Mesendoderm (in vitro differentiated cells): ENCODE measurements around the gene OXER1.

Experiments used
- DNase-seq: peaks from one replicate; pipeline ENCODE4 v3.0.0; 2013
- H2AK5ac ChIP-seq: 2 replicates; pipeline ENCODE4 v1.6.1; 2013; ENCODE audit warnings: low read length, inconsistent platforms
- H2BK120ac ChIP-seq: 2 replicates; pipeline ENCODE4 v1.6.1; 2013; ENCODE audit warnings: low read depth, mild to moderate bottlenecking, low read length, moderate library complexity, mixed read lengths
- H2BK15ac ChIP-seq: replicated peaks from 2 replicates; pipeline ENCODE4 v1.6.1; 2013; ENCODE audit warnings: low read depth, mild to moderate bottlenecking, moderate library complexity
- H2BK5ac ChIP-seq: 2 replicates; pipeline ENCODE4 v1.6.1; 2013; ENCODE audit warnings: low read length, inconsistent platforms
- H3K18ac ChIP-seq: 2 replicates; pipeline ENCODE4 v1.6.1; 2013; ENCODE audit warnings: mild to moderate bottlenecking, low read length, mixed read lengths
- H3K23ac ChIP-seq: one replicate; pipeline ENCODE4 v1.6.1; 2013; ENCODE audit warnings: low read length
- H3K27ac ChIP-seq: 2 replicates; pipeline ENCODE4 v1.5.1; 2013; ENCODE audit warnings: low read depth, mild to moderate bottlenecking, inconsistent platforms, low read length, moderate library complexity
- H3K27me3 ChIP-seq: 2 replicates; pipeline ENCODE4 v1.6.1; 2013; ENCODE audit warnings: low read length, control low read depth, mild to moderate bottlenecking, inconsistent platforms; ENCODE audit not compliant: insufficient read depth, poor library complexity
- H3K36me3 ChIP-seq: 2 replicates; pipeline ENCODE4 v1.6.1; 2013; ENCODE audit warnings: low read length, inconsistent platforms; ENCODE audit not compliant: control insufficient read depth, insufficient read depth
- H3K4ac ChIP-seq: one replicate; pipeline ENCODE4 v1.6.1; 2013; ENCODE audit warnings: low read depth, mild to moderate bottlenecking, low read length, moderate library complexity
- H3K4me1 ChIP-seq: 2 replicates; pipeline ENCODE4 v1.6.1; 2013; ENCODE audit warnings: low read depth, low read length, inconsistent platforms; ENCODE audit not compliant: control insufficient read depth
- H3K4me2 ChIP-seq: 2 replicates; pipeline ENCODE4 v1.6.1; 2013; ENCODE audit warnings: low read length
- H3K4me3 ChIP-seq: 2 replicates; pipeline ENCODE4 v1.5.1; 2013; ENCODE audit warnings: mild to moderate bottlenecking, low read length
- H3K56ac ChIP-seq: one replicate; pipeline ENCODE4 v1.6.1; 2013; ENCODE audit warnings: low read length
- H3K79me1 ChIP-seq: 2 replicates; pipeline ENCODE4 v1.6.1; 2013; ENCODE audit warnings: low read length, inconsistent platforms
- H3K79me2 ChIP-seq: 2 replicates; pipeline ENCODE4 v1.6.1; 2013; ENCODE audit warnings: mild to moderate bottlenecking, low read length; ENCODE audit not compliant: control insufficient read depth, insufficient read depth
- H3K9ac ChIP-seq: 2 replicates; pipeline ENCODE4 v1.6.1; 2013; ENCODE audit warnings: low read length, inconsistent platforms
- H4K5ac ChIP-seq: one replicate; pipeline ENCODE4 v1.6.1; 2013; ENCODE audit warnings: low read length
- H4K8ac ChIP-seq: one replicate; pipeline ENCODE4 v1.6.1; 2013; ENCODE audit warnings: low read depth, mild to moderate bottlenecking, control low read depth, low read length, moderate library complexity
- WGBS: extraction: QIAGEN DNeasy Blood & Tissue Kit; methylation state at CpG from one replicate; pipeline ENCODE4 v1.1.7; 2013; ENCODE audit warnings: low lambda C conversion rate, missing lambda C conversion rate; ENCODE audit not compliant: insufficient coverage; ENCODE audit errors: extremely low coverage; 5-methylcytosine and 5-hydroxymethylcytosine counted together

OXER1 gene

DNA sequence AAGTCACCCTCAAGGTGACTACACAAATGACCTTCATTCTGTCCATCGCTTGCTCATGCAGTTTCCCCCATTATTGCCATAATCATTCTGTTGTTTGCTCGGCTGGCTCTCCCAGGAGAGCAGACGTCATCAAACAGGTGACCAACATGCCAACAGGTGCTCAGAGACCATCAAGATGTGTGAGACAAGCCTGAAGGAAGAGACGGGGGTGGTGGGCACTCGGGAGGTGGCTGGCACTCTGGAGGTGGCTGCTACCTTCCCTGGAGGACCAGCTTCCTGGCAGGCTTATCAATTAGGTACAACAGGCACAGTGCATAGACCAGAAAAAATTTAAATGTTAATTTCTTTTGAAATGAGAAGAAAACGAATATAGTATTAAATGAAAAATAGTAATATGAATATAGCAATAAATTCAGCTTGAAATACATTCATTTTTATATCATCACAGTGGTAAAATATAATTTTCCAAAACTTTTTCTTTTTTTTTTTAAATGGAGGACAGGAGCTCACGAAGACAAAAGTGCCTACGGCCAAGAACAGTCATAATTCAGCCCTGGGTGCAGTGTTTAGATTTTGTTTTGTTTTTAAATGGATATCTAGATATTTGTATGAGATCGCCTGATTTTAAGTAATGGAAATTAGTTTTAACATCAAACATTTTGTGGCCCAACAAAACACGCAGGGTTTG, 45.3 kb upstream of the OXER1 start:
- H2BK120ac ChIP-seq: no peak overlapping the region
- 100% methylated on average over 1 of the region's 10 CpGs for WGBS

DNA sequence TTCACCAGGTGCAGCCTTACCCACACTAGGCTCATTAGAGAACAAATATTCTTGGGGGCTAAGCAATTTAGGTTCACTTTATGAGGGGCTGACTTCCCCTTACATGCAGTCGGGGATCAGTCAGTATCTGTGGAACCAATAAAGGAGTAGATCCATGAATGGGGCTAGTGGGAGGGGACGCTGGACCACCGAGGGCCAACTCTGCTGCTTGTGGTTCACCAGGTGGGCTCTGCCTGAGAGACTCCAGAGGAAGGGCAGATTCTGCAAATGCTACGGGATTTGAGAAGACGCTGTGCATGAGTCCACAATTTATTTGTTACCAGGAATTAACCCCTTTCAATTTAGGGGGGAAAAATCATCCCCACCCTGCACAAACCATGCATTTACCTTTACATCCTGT, 44.4 kb upstream of the OXER1 start:
- no peak overlapping the region for H2BK5ac ChIP-seq

More for the DNA sequence above, 45.3 kb upstream of the OXER1 start:
- peak overlapping the region; percentile 71 for H3K4ac ChIP-seq
- peak; percentile 32 for DNase-seq
- H3K4me1 ChIP-seq: peaks cover 3% of the 10 kb centered on the region
- no peak overlapping the region for H2BK5ac ChIP-seq
- H4K8ac ChIP-seq: no peak overlapping the region
- H3K9ac ChIP-seq: peak overlapping the region; percentile 68
- peak overlapping the region; percentile 90 for H3K56ac ChIP-seq
- H3K36me3 ChIP-seq: no peaks in the 10 kb centered on the region
- no peaks in the 10 kb centered on the region for H3K79me2 ChIP-seq
- H2BK15ac ChIP-seq: no peak overlapping the region
- H3K18ac ChIP-seq: peak overlapping the region; percentile 99
- no peak overlapping the region for H4K5ac ChIP-seq
- no peaks in the 10 kb centered on the region for H3K79me1 ChIP-seq
- H3K4me3 ChIP-seq: peak overlapping the region; percentile 25
- no peak overlapping the region for H3K23ac ChIP-seq
- peak overlapping the region; percentile 97 for H3K27ac ChIP-seq
- H3K4me2 ChIP-seq: peak overlapping the region; percentile 18
- no peaks in the 10 kb centered on the region for H3K27me3 ChIP-seq
- peak overlapping the region; percentile 48 for H2AK5ac ChIP-seq

GRCh38 chr2:42806786-42807185, 42.9 kb upstream of the OXER1 start:
- Histone ChIP-seq H3K4me3 (no peak overlapping the region), H3K18ac (no peak overlapping the region), H3K4me1 (peaks cover 3% of the 10 kb centered on the region), H3K4ac (no peak overlapping the region), H3K27me3 (no peaks in the 10 kb centered on the region), H3K4me2 (no peak overlapping the region), H2BK15ac (no peak overlapping the region), H3K79me1 (no peaks in the 10 kb centered on the region), H2BK5ac (no peak overlapping the region), H2AK5ac (no peak overlapping the region), H4K5ac (no peak overlapping the region), H3K23ac (no peak overlapping the region), H4K8ac (no peak overlapping the region), H3K9ac (no peak overlapping the region), H2BK120ac (no peak overlapping the region), H3K36me3 (no peaks in the 10 kb centered on the region), H3K56ac (no peak overlapping the region), H3K79me2 (no peaks in the 10 kb centered on the region), H3K27ac (no peak overlapping the region)
- WGBS: no CpG with 5 or more reads among the region's 6 CpGs
- no peak for DNase-seq

More for the DNA sequence above, 44.4 kb upstream of the OXER1 start:
- H3K36me3 ChIP-seq: no peaks in the 10 kb centered on the region
- H3K79me1 ChIP-seq: no peaks in the 10 kb centered on the region
- no peak overlapping the region for H3K9ac ChIP-seq
- no peak overlapping the region for H3K18ac ChIP-seq
- no peak overlapping the region for H3K23ac ChIP-seq
- no peaks in the 10 kb centered on the region for H3K79me2 ChIP-seq
- H3K56ac ChIP-seq: no peak overlapping the region
- H3K4ac ChIP-seq: no peak overlapping the region
- peaks cover 3% of the 10 kb centered on the region for H3K4me1 ChIP-seq
- no peak overlapping the region for H4K8ac ChIP-seq
- H2BK120ac ChIP-seq: no peak overlapping the region
- no peak overlapping the region for H3K27ac ChIP-seq
- WGBS: no CpG with 5 or more reads among the region's 5 CpGs
- no peak overlapping the region for H4K5ac ChIP-seq
- H3K4me2 ChIP-seq: no peak overlapping the region
- no peaks in the 10 kb centered on the region for H3K27me3 ChIP-seq
- DNase-seq: no peak
- H2BK15ac ChIP-seq: no peak overlapping the region
- H3K4me3 ChIP-seq: no peak overlapping the region
- no peak overlapping the region for H2AK5ac ChIP-seq

- Histone ChIP-seq H3K4me3 (no peak overlapping the region), H2BK5ac (no peak overlapping the region), H3K23ac (no peak overlapping the region), H2AK5ac (no peak overlapping the region), H3K4me1 (peaks cover 3% of the 10 kb centered on the region), H2BK120ac (no peak overlapping the region), H4K8ac (no peak overlapping the region), H3K79me1 (no peaks in the 10 kb centered on the region), H3K9ac (no peak overlapping the region), H3K4ac (no peak overlapping the region), H4K5ac (no peak overlapping the region), H3K36me3 (no peaks in the 10 kb centered on the region), H3K56ac (no peak overlapping the region), H3K27me3 (no peaks in the 10 kb centered on the region), H3K27ac (no peak overlapping the region), H2BK15ac (no peak overlapping the region), H3K4me2 (no peak overlapping the region), H3K18ac (no peak overlapping the region), H3K79me2 (no peaks in the 10 kb centered on the region)
- DNase-seq: no peak
- no CpG with 5 or more reads among the region's 5 CpGs for WGBS
Observed at GRCh38 chr2:42804891-42805290, 41.0 kb upstream of the OXER1 start.

- Histone ChIP-seq H3K36me3 (no peaks in the 10 kb centered on the region), H3K23ac (no peak overlapping the region), H2AK5ac (no peak overlapping the region), H2BK5ac (no peak overlapping the region), H3K79me1 (no peaks in the 10 kb centered on the region), H3K4me1 (peaks cover 3% of the 10 kb centered on the region), H4K8ac (no peak overlapping the region), H4K5ac (no peak overlapping the region), H3K56ac (no peak overlapping the region), H3K4me2 (no peak overlapping the region), H3K9ac (no peak overlapping the region), H3K18ac (no peak overlapping the region), H3K79me2 (no peaks in the 10 kb centered on the region), H3K4ac (no peak overlapping the region), H2BK15ac (no peak overlapping the region), H3K4me3 (no peak overlapping the region), H2BK120ac (no peak overlapping the region), H3K27ac (no peak overlapping the region), H3K27me3 (no peaks in the 10 kb centered on the region)
- no peak for DNase-seq
- WGBS: no CpG with 5 or more reads among the region's 3 CpGs
Observed at GRCh38 chr2:42804338-42804737, 40.4 kb upstream of the OXER1 start.

- Histone ChIP-seq H3K4ac (no peak overlapping the region), H3K36me3 (no peaks in the 10 kb centered on the region), H3K27me3 (no peaks in the 10 kb centered on the region), H3K9ac (no peak overlapping the region), H3K4me3 (no peak overlapping the region), H4K8ac (no peak overlapping the region), H3K23ac (no peak overlapping the region), H3K4me2 (no peak overlapping the region), H2BK15ac (no peak overlapping the region), H3K56ac (no peak overlapping the region), H3K79me1 (no peaks in the 10 kb centered on the region), H2BK5ac (no peak overlapping the region), H2BK120ac (no peak overlapping the region), H4K5ac (no peak overlapping the region), H3K18ac (no peak overlapping the region), H3K27ac (no peak overlapping the region), H3K4me1 (no peaks in the 10 kb centered on the region), H3K79me2 (no peaks in the 10 kb centered on the region), H2AK5ac (no peak overlapping the region)
- WGBS: no CpG with 5 or more reads among the region's 6 CpGs
- no peak for DNase-seq
Observed at GRCh38 chr2:42802150-42802549, 38.2 kb upstream of the OXER1 start.
